Stimulated activated CD8-positive, alpha-beta memory T cell treated with anti-CD3 and anti-CD28 coated beads, Interleukin-7, amount 100 ng/mL, for 4 hours (primary cell): ENCODE data around the gene ZSCAN20.
A peak's percentile ranks its signal among the peaks of the same experiment; 100 is the strongest.

Experiments
- DNase-seq, 2 donors: peaks; one replicate each; pipeline ENCODE4 v3.0.0-alpha.2; 2020; ENCODE audit warnings: low read depth in 2 of 2

ZSCAN20 gene

GRCh38 chr1:33443705-33444180 lies 28.7 kb upstream of the ZSCAN20 start:
- DNase-seq: no peak

GRCh38 chr1:33445108-33445507 lies 27.3 kb upstream of the ZSCAN20 start:
- no peak for DNase-seq

- no peak for DNase-seq
These were observed 25.9 kb upstream of the ZSCAN20 start for GRCh38 chr1:33446590-33446989.

DNA sequence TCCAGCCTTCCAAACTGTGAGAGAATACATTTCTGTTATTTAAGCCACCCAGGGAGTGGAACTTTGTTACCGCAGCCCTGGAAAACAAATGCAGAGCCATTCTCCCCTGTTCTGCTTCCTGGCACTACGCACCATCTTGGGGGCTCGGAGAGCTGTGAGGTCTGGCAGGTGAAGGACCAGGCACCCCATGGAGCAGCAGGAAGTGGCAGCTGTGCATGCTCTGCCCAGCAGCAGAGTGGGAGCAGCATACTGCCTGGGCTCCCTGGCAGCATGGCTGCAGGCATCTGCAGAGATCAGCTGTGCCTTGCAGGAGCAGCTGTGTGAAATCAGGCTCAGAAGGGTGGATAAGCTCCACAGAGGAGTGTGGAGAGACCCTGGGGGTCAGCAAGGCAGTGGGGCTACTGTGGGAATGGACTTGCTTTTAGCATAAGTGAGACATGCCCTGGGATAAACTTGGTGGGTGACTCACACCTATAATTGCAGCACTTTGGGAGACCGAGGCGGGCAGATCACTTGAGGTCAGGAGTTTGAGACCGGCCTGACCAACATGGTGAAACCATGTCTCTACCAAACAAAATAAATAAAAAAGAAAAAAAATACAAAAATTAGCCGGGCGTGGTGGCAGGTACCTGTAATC lies 17.7 kb upstream of the ZSCAN20 start:
- DNase-seq: no peak

DNA sequence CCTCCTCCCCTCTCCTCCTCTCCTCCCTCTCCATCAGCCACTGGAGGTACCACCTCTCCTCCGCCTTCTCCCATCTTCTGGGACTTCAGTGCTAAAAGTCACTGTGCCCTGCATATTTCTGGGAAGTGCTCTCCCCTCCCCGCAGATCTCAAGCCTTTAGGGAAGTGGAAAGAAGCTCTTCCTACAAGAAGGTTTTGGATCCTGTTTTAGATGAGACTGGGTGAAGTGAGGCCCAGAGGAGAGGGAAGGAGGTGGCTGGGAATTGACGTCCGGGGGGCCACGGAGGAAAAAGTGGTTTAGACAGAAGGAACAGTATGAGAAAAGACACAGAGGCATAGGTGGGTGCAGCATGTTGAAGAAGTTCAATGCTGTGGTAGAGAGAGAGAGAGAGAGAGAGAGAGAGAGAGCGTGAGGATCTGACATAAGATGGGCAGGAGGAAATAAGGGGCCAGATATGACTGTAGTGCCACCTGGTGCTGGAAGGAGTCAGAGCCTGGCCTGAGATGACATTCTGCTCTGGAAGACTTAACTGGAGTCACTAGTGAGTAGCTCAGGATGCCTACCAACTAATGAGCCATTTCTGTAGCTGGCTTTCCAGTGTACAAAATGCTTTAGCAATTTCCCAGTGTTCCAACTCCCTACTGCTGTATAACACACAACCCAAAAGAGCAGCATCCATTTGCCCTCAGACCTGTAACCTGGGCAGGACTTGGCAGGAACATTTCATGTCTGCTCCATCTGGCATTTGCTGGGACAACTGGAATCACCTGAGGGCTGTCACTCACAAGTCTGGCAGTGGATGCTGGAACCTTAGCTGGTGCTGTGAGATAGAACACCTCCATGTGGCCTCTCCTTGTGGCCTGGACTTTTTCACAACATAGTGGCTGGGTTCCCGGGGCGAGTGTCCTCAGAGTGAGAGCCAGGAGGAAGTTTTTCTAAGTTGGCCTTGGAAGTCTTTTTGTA lies 16.6 kb upstream of the ZSCAN20 start:
- DNase-seq: peak in 1 of 2 donors; percentile 7

DNA sequence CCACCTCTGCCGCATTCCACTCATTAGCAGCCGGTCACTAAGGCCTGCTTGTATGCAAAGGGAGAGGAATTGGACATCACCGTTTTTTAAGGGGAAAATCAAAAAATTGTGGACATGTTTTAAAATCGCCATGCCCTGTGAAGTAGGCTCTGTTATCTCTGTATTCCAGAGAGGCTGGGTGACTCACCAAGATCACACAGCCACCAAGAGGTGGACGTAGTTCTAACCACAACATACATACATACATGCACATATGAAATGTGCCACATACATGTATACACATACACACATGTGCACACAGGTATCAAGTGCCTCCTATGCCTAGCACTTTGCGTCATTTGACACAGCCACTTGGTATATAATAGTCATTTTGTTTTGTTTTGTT lies 16.0 kb upstream of the ZSCAN20 start:
- no peak for DNase-seq

DNA sequence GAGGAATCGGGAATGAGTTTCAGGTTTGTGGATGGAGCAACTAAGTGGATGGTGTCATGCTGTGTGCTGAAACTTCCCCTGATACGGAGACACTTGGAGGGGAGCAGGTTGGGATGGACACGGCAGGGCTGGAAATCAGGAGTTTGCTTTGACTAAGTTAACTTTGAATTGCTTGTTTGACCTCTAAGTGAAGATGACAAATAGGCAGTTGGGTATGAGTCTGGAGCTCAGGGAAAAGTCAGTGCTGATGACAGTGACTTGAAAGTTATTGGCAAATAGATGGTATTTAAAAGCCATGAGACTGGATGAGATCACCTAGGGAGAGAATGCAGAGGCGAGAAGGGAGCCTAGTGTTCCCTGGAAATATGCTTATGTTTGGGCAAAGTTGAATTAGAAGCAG lies 12.8 kb upstream of the ZSCAN20 start:
- DNase-seq: no peak

DNA sequence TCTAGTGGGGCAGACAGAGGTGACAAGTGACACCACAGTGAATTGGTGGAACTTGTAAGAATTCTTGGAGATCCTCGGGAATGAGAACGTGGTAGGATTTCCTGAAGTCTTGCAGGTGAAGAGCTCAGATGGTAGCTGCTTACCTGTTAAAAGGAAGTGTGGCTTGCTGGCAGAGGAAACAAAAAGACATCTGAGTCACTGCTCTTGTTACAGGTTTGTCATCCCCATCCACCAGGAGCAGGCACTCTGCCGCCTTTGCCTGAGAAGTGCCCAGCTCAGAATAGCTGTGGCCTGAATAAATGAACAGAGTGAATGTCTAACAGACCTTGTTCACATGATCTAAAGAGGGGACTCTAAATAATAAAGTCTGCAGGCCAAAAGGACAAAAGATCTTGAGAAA lies 12.3 kb upstream of the ZSCAN20 start:
- DNase-seq: no peak

GRCh38 chr1:33460947-33461629 lies 11.4 kb upstream of the ZSCAN20 start:
- DNase-seq: no peak

- DNase-seq: no peak
These were observed 9.9 kb upstream of the ZSCAN20 start for GRCh38 chr1:33462405-33463164.

DNA sequence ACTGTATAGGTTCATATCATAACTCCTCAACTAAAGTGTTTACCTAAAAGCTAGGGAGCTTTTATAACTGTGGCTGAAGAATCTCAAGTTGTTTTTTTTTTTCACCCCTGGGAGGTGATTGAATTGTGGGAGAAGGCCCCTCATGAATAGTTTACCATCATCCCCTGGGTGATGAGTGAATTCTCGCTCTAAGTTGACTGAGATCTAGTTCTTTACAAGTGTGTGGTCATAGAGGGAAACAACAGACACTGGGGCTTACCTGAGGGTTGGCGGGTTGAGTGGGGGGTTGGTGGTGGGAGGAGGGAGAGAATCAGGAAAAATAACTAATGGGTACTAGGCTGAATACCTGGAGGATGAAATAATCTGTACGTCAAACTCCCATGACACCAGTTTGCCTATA lies 7.9 kb upstream of the ZSCAN20 start:
- DNase-seq: no peak

DNA sequence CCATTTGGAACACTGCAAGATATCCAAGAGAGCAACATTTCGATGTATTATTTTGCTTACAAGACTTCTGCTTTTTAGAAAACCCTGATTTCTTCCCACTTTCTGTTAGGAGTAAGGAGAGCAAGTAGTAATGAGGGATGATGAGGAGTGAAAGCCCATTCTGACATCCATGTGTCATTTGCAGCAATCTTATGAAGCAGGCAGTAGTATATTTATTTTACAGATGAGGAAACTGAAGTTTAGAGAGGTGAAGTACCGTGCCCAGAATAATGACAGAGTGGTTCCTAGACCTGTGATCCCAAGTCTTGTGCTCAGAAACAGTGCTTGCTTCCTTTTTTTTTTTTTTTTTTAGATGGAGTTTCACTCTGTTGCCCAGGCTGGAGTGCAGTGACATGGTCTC lies 7.1 kb upstream of the ZSCAN20 start:
- DNase-seq: no peak

- no peak for DNase-seq
These were observed 6.3 kb upstream of the ZSCAN20 start for GRCh38 chr1:33466159-33466558.

DNA sequence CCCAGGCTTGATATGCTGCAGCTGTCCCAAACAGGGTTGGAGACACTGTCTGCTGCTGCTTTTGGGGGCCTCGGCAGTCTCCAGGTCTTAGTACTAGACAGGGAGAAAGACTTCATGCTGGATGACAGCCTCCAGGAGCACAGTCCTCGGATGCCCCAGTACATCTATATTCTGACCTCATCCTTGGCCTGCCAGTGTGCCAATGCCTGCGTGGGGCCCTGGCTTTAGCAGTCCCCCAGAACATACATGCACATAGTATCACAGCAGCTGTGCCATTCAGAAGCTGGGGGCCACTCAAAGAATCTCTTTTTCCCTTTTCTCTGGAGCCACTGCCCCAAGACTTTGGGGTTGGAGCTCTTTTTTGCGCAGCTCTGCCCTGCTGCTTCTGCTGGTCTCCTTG lies 4.4 kb upstream of the ZSCAN20 start:
- no peak for DNase-seq

- no peak for DNase-seq
These were observed 3.9 kb upstream of the ZSCAN20 start for GRCh38 chr1:33468531-33468930.

- no peak for DNase-seq
These were observed 3.5 kb upstream of the ZSCAN20 start for GRCh38 chr1:33468967-33469366.

- no peak for DNase-seq
These were observed 2.8 kb upstream of the ZSCAN20 start for GRCh38 chr1:33469691-33470090.

DNA sequence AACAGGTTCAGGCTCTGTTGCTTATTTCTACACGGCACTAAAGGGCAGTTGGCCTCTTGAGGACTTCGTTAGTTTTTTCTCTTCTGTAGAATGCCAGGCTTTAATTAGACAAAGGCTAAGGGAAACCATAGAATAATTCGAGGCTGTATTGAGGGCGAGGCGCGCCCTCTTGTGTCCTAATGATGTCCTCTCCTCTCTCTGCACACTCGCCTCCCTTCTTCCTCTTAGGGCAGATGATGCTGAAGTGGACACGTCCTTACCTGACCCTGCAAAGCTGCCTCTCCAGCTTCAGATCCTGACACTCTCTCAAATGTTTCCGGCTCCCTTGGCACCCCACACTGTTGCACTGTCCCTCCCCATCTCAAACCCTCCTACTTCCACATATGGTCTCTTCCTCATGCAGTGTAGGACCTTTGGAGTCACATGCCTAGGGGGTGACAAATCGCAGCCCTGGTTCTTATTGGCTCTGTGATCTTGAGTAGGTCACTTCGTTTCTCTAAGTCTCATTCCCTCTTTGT lies 1.9 kb upstream of the ZSCAN20 start:
- DNase-seq: peak; percentile 15 to 16

GRCh38 chr1:33471416-33471815 lies 1.0 kb upstream of the ZSCAN20 start:
- DNase-seq: no peak

DNA sequence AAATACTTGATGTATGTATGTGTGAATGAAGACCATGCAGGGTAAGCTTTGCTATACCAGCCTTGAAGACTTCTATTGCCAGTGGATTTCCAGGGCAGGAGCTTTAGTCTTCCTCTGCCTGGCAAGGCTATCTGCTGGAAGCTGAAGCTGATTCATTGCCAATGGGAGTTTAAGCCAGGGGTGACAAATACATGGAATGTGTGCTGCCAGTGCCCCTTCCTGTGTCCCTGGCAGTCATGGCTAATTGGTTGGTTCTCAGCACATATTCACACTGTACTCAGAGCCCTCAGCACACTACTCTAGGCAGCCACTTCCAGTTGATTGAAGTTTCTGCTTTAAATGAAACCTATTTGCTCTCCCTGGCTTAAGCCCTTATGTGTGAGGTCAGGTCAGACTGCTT lies 1.5 kb downstream of the ZSCAN20 start:
- no peak for DNase-seq

DNA sequence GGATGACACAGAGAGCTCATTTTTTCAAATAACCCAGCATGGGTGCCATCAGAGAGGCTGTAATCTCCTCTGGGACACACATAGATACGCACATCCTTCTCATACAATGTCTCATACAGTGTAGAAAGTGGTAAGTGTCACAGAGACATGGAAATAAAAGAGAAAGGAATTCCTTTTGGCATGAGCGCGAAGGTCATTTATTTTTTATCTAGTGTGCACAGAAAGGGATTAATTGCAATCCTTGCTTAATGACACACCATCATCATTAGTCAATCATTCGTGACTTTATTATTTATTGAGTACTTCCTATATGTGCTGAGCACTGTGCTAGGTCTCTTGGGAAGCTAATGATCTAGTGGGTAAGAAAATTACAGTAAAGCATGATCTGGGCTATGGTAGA lies 5.0 kb downstream of the ZSCAN20 start:
- no peak for DNase-seq

GRCh38 chr1:33482412-33482811 lies 10.0 kb downstream of the ZSCAN20 start:
- DNase-seq: no peak
